Endothelial cell (in vitro differentiated cells): ENCODE data around the gene OBI1. TPM values are rescaled to one million over a fixed set of nuclear protein-coding genes. Genes with fewer than 3 reads are reported as not detected.

Experiments used
- DNase-seq: peaks from one replicate; pipeline ENCODE4 v3.0.0; 2021; ENCODE audit warnings: low spot score
- H3K27ac Mint-ChIP-seq: one replicate; pipeline ENCODE4 v1.8.0; 2021; ENCODE audit warnings: mixed read lengths, inconsistent platforms; ENCODE audit not compliant: unreplicated experiment
- H3K27me3 Mint-ChIP-seq: one replicate; pipeline ENCODE4 v1.8.0; 2021; ENCODE audit warnings: mild to moderate bottlenecking, moderate library complexity, mixed read lengths, inconsistent platforms; ENCODE audit not compliant: unreplicated experiment
- H3K36me3 Mint-ChIP-seq: one replicate; pipeline ENCODE4 v1.8.0; 2021; ENCODE audit warnings: mild to moderate bottlenecking, low read depth, mixed read lengths, inconsistent platforms; ENCODE audit not compliant: unreplicated experiment
- H3K4me1 Mint-ChIP-seq: one replicate; pipeline ENCODE4 v1.8.0; 2021; ENCODE audit warnings: mild to moderate bottlenecking, mixed read lengths, inconsistent platforms; ENCODE audit not compliant: unreplicated experiment
- H3K4me3 Mint-ChIP-seq: one replicate; pipeline ENCODE4 v1.8.0; 2021; ENCODE audit warnings: mild to moderate bottlenecking, mixed read lengths, inconsistent platforms; ENCODE audit not compliant: unreplicated experiment
- H3K9me3 Mint-ChIP-seq: one replicate; pipeline ENCODE4 v1.8.0; 2021; ENCODE audit warnings: mixed read lengths, inconsistent platforms; ENCODE audit not compliant: unreplicated experiment
- total RNA-seq: library from RNA; stranded (reverse); fragmentation: NEBNext Ultra II Directional; extraction: Animal tissue kit (Norgen Biotek cat#: 25700); gene quantifications from one replicate; pipeline ENCODE4 v1.2.1, GENCODE V29; 2021; ENCODE audit not compliant: unreplicated experiment
- TF ChIP-seq, protein P1 (sequence below): fragments of 200-600 bp; sonication (generic); IDR thresholded peaks from one replicate; pipeline ENCODE4 v1.5.0; 2021; ENCODE audit warnings: antibody characterized with exemption; ENCODE audit not compliant: unreplicated experiment

Gene OBI1
- total RNA-seq, 1 donor from 2014 or later, result 28.0 TPM

- DNase-seq, result no peak
- Mint-ChIP-seq H3K36me3 (peaks cover 6% of the 10 kb centered on the region), H3K27me3 (peaks cover 2% of the 10 kb centered on the region), H3K9me3 (no peaks in the 10 kb centered on the region), H3K4me1 (no peaks in the 10 kb centered on the region), H3K4me3 (no peak overlapping the region), H3K27ac (no peak overlapping the region)
- TF ChIP-seq, protein P1, sequence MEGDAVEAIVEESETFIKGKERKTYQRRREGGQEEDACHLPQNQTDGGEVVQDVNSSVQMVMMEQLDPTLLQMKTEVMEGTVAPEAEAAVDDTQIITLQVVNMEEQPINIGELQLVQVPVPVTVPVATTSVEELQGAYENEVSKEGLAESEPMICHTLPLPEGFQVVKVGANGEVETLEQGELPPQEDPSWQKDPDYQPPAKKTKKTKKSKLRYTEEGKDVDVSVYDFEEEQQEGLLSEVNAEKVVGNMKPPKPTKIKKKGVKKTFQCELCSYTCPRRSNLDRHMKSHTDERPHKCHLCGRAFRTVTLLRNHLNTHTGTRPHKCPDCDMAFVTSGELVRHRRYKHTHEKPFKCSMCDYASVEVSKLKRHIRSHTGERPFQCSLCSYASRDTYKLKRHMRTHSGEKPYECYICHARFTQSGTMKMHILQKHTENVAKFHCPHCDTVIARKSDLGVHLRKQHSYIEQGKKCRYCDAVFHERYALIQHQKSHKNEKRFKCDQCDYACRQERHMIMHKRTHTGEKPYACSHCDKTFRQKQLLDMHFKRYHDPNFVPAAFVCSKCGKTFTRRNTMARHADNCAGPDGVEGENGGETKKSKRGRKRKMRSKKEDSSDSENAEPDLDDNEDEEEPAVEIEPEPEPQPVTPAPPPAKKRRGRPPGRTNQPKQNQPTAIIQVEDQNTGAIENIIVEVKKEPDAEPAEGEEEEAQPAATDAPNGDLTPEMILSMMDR, result no peak
Measured at GRCh38 chr13:78686461-78686860, 27.5 kb upstream of the OBI1 start.

DNA sequence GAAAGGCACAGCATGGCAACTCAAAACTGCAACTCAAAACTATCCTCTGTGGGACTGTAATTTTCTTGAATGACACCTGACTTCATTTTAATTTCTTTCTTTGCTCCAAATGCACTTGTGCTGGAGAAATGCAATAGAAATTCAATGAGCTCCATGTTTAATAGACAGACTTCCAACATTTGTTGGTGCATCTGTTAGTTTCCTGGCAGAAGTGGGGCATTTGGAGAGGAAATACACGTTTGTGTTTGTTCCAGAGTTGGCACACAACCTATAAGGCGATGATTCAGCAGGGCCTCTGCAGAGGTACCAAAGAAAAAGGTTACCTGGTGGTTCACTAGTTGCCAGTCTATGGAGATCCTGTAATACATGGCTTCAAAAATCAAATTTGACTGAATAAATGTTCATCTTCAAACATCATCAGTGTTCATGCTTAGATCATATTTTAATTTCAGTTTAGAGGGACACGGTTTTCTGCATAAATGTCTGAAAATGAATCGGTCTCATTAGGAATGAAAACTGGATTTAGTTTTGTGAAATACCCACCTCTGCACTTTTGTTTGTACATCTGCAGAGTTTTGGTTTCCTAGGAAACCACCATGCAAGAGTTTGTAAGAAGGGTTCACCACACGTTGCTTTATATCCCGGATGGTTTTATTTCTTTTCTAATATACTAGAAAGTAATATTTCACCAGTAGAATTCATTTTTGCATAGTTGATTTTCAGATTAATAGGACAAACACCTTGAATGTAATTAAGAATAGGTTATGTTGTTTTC is 21.8 kb upstream of the OBI1 start:
- DNase-seq, result no peak

DNA sequence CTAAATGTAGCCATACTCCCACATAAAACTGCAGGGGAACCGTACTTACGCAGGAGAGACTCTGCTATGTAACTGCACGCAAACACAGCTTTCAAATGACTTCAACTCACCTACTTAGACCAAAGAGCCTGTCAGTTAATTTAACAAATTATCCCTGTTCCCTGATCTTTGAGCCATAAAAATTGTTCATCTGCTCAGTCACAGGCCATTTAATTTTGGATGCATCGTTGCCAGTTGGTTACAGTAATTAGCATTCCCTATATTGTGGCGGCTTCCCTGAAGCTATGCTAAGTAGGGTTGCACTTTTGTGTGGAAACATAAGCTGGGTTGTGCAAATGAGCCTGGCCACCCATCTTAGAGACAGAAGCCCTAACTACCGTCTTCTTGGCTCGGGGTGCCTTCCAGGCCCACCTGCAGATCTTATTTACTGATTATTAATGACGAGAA is 21.2 kb upstream of the OBI1 start:
- DNase-seq, result no peak
- Mint-ChIP-seq H3K27me3 (peaks cover 2% of the 10 kb centered on the region), H3K9me3 (no peaks in the 10 kb centered on the region), H3K4me1 (no peaks in the 10 kb centered on the region), H3K4me3 (no peak overlapping the region), H3K27ac (no peak overlapping the region), H3K36me3 (peaks cover 6% of the 10 kb centered on the region)
- TF ChIP-seq, protein P1, result no peak

More for the DNA sequence above, 21.8 kb upstream of the OBI1 start:
- Mint-ChIP-seq H3K4me3 (no peak overlapping the region), H3K9me3 (no peaks in the 10 kb centered on the region), H3K4me1 (no peaks in the 10 kb centered on the region), H3K36me3 (peaks cover 6% of the 10 kb centered on the region), H3K27ac (no peak overlapping the region), H3K27me3 (peaks cover 2% of the 10 kb centered on the region)
- TF ChIP-seq, protein P1, result no peak

DNA sequence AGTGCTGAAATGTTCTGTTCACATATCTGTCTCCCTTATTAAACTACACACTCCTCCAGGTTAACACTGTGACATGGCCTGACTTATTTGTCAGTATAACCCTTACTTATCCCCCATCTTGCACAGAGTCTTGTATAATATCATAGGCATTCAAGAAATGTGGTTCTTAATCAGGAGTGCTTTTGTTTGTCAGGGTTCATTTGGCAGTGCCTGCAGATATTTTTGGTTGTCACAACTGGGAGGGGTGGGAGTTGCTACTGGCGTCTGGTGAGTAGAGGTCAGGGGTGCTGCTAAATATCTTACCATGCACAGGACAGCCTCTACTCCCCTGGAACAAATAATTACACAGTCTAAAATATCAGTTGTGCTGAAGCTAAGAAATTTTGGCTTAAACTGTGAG is 20.4 kb upstream of the OBI1 start:
- Mint-ChIP-seq H3K27me3 (peaks cover 2% of the 10 kb centered on the region), H3K4me3 (no peak overlapping the region), H3K36me3 (peaks cover 6% of the 10 kb centered on the region), H3K27ac (no peak overlapping the region), H3K9me3 (no peaks in the 10 kb centered on the region), H3K4me1 (no peaks in the 10 kb centered on the region)
- TF ChIP-seq, protein P1, result no peak
- no peak for DNase-seq

DNA sequence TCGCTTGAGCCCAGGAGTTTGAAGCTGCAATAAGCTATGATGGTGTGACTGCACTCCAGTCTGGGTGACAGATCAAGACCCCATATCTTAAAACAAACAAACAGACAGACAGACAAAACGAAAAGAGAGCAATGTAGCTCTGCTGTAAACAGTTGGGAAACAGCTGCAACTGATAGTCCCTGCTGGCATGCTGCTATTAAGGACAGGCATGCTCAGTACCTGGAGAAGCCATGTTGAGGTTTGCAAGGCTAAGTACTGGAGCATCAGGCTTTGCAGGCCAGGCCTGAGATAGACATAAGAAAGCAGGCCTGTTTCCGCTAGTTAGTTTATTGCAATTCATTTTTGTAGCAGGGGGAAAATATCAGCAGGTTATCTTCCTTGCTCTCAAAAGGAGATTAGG is 16.2 kb upstream of the OBI1 start:
- no peak for DNase-seq
- no peaks in the 10 kb centered on the region for H3K4me1 Mint-ChIP-seq
- no peaks in the 10 kb centered on the region for H3K27me3 Mint-ChIP-seq
- H3K4me3 Mint-ChIP-seq, result no peak overlapping the region
- no peaks in the 10 kb centered on the region for H3K36me3 Mint-ChIP-seq
- H3K27ac Mint-ChIP-seq, result no peak overlapping the region
- H3K9me3 Mint-ChIP-seq, result no peaks in the 10 kb centered on the region
- TF ChIP-seq, protein P1, result no peak
